Embryonic facial prominence (tissue), 1 donor: ENCODE data around the gene NBPF4.
"Not testable (repeated sequence)": the region's sequence is repeated elsewhere in the genome, so short reads cannot be mapped to it uniquely, and the experiment has no call there.

Source experiments
- DNase-seq: peaks from one replicate; pipeline ENCODE4 v3.0.0-alpha.2; 2016; ENCODE audit errors: extremely low spot score

NBPF4 gene

GRCh38 chr1:108243976-108244375 is at the start of gene NBPF4:
Gene NBPF4, minus strand, starts transcription at chr1:108244076. Its CDS starts 315 bp downstream, at chr1:108243761.
- not testable (repeated sequence) for DNase-seq

- DNase-seq = not testable (repeated sequence)
Measured at GRCh38 chr1:108282528-108283257, 38.8 kb upstream of the NBPF4 start.

- DNase-seq = not testable (repeated sequence)
Measured at GRCh38 chr1:108272485-108273327, 28.8 kb upstream of the NBPF4 start.

GRCh38 chr1:108267097-108267496 is 23.2 kb upstream of the NBPF4 start:
- not testable (repeated sequence) for DNase-seq

GRCh38 chr1:108261967-108262366 is 18.1 kb upstream of the NBPF4 start:
- not testable (repeated sequence) for DNase-seq

- not testable (repeated sequence) for DNase-seq
Measured at GRCh38 chr1:108261519-108261918, 17.6 kb upstream of the NBPF4 start.

- not testable (repeated sequence) for DNase-seq
Measured at GRCh38 chr1:108260578-108261259, 16.8 kb upstream of the NBPF4 start.

GRCh38 chr1:108255426-108255825 is 11.6 kb upstream of the NBPF4 start:
- not testable (repeated sequence) for DNase-seq

- DNase-seq = not testable (repeated sequence)
Measured at GRCh38 chr1:108239426-108239825, 4.5 kb downstream of the NBPF4 start.

GRCh38 chr1:108235308-108235707 is 8.6 kb downstream of the NBPF4 start:
- not testable (repeated sequence) for DNase-seq

- not testable (repeated sequence) for DNase-seq
Measured at GRCh38 chr1:108232183-108232582, 11.7 kb downstream of the NBPF4 start.

- DNase-seq = not testable (repeated sequence)
Measured at GRCh38 chr1:108229976-108230375, 13.9 kb downstream of the NBPF4 start.

GRCh38 chr1:108227772-108228171 is 16.1 kb downstream of the NBPF4 start:
- DNase-seq = not testable (repeated sequence)

GRCh38 chr1:108226855-108227254 is 17.0 kb downstream of the NBPF4 start:
- not testable (repeated sequence) for DNase-seq

GRCh38 chr1:108223226-108223625 is 20.6 kb downstream of the NBPF4 start:
- DNase-seq = not testable (repeated sequence)

- DNase-seq = not testable (repeated sequence)
Measured at GRCh38 chr1:108217515-108218174, 26.2 kb downstream of the NBPF4 start.

GRCh38 chr1:108217007-108217406 is 26.9 kb downstream of the NBPF4 start:
- not testable (repeated sequence) for DNase-seq

GRCh38 chr1:108216028-108216890 is 27.6 kb downstream of the NBPF4 start:
- DNase-seq = not testable (repeated sequence)

GRCh38 chr1:108214641-108215465 is 29.0 kb downstream of the NBPF4 start:
- DNase-seq = not testable (repeated sequence)

GRCh38 chr1:108211014-108211413 is 32.9 kb downstream of the NBPF4 start:
- no peak for DNase-seq
